HG03575 (cell line): Measurements from ENCODE around the gene CC2D2A.

Source experiments
- ATAC-seq: cut with Tn5 transposase; IDR thresholded peaks from one replicate; pipeline ENCODE4 v1.9.1; 2021; ENCODE audit not compliant: unreplicated experiment, insufficient number of reproducible peaks, low FRiP score; ENCODE audit errors: extremely low read depth

The CC2D2A gene

DNA sequence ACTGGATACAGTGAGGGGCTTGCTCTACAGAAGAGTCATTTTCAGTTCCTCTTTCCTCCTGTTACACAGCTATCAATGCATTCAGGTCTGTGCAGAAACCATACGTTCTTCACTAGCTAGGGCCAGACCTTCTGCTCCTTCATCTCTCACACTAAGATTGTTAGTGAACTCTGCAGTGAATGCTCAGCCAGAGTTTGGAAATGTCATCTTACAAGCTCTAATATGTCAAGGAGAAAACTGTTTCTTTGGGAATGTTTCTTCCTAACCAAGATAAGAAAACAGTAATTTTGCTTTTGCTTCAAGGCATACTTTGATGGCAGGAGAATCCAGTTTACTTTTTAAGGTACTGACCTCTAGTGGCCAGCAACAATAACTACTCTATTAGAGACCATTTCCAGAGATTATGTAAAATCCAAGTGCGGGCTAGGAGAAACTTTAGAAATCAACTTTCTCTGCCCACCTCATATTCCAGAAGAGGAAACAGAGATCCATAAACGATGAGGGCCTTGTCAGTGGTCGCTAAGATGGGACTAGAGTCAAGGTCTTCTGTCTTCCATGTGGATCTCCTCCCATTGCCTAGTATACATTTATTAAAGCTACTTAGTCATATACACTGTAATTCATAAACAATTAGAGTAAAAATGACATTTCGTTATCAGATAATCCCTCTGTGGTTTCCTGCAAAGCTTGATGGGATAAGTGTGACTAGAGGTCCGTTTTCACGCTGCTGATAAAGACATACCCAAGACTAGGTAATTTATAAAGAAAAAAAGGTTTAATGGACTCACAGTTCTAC lies 12.1 kb upstream of the CC2D2A start:
- peak; percentile 98 for ATAC-seq

DNA sequence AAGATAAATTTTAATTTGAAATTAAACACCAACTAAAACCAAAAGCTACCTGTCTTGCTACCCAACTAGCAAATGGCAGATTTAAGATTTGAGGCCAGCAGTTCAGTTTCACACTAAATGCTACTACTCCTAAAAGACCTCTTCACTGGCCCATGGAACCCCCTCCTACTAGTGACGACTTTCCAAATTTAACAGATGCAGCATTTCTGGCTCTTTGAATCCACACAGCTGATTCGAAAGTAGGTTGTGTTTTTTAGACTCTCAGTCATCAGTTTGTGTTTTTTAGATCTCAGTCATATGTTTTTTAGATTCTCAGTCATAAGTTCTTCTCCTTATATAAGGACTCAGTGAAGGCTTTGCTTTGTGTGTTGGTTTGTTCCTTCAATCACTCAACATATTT lies 11.1 kb upstream of the CC2D2A start:
- no peak for ATAC-seq

DNA sequence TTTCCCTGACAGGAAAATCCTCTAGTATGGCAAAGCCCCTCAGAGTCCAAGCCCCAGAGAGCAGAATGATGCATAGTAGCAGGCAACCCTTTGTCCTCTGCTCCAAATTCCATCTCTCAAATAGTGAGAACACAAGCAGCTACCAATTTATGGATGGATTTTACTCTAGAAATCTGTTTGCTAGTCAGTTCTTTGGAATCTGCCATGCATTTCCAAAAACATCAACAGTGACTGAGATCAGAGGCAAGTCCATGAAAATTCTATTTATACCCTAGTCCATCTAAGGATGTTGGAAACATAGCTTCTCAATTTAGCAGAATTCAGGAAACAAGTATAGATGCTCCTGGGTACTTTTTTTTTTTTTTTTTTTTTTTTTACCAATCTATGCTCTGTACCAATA lies 10.0 kb upstream of the CC2D2A start:
- no peak for ATAC-seq

DNA sequence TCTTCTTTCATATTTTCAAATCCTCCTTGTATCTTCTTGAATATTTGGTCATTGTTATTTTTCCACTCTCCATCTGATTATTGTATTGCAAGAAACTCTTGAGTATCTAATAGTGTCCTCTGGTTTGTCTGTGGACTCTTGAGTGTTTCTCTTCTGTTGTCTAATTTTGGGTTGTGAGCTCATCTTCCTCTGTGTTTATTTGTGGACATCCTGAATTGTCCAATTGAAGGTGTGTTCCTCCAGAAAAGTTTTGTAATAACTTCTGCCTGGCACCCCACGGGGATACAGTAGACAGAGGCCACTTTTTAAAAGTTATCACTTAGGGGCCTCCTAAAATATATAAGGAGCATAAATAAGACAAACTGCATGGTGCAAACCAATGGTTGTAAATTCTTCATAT lies 3.1 kb upstream of the CC2D2A start:
- no peak for ATAC-seq

DNA sequence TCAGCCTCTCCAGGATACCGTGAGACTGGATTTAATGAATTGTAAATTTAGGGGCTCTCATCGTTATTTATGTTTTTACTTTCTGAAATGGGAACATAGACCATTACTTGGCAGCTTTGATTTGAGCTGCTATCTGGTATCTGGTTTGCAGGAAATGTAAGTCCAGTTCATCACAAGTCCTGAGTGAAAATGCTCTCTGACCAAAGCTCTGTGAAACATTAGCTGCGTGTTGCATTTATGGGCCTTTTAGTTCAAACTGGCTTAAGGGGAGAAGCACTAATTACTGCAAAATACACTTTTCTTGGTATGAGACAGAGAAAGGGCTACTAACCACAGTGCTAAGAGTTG lies 420 bp downstream of the CC2D2A start:
- no peak for ATAC-seq

DNA sequence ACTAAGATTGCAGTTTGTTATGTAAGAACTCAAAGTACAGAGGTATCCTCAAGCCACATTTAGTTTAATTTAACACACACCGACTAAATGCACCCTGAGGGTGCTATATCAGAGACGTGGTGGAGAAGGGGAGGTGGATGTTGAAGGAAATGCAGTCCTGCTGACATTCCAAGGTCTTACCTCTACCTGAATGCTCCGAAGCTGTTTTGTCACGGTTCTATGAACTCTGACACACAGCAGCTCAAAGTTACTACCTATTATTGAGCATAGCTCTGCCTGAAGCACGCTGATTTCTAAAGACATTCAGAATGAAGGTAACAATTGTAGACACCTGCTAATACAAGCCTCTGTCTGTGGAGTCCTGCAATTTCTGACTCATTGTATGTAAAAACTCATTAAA lies 6.7 kb downstream of the CC2D2A start:
- no peak for ATAC-seq

DNA sequence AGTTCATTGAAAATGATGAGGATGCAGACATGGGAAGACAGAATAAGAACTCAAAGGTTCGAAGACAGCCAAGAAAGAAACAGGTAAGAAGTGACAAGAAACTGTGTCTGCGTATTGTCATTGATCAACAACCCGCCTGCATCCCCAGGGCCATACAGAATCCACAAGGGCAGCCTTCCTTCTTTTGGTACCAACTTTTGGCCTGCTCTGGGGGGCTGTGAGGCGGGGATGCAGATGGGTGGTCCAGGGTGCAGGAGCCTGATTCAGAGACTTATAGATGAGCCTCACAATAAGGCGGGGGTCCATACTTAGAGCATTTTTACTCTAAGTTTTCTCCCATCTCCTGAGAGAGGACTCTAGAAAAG lies 9.0 kb downstream of the CC2D2A start:
- ATAC-seq: no peak

DNA sequence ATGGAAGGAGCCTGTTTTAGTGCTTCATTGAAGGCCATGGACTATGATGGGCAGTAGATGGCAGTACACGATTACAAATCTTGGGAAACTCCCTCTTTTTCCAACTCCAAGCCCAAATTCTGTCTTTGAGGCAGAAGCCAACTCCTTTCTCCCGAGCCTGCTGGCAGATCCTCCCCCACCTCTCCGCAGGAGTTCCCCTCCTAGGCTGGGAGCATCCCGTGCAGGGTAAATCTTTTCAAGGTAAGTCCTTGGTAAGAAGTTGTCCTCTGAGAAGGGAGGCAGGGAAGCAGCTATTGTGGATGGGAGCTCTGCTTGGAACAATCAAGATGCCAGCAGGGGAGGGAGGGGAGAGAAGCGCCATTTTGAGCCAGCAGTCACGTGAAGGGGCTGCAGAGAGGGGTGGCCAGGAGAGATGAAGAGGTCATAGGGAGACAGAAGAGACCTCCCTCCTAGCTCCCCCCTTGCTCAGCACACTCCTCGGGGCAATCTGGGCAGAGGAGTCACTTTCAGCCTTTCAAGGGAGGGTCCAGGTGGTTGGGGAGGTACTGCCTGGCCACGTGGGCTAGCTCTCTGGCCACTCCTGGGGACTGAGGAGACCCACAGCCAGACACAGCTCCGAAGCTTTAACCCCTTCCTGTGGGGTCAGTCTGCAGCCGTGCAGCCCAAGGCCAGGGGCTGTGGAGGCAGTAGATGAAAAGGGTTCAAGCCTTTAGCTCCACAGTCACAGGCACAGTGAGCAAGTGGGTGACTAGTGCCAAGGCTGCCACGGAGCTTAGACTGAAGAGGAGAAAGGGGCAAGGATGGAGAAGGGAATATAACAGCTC lies 9.6 kb downstream of the CC2D2A start:
- no peak for ATAC-seq

DNA sequence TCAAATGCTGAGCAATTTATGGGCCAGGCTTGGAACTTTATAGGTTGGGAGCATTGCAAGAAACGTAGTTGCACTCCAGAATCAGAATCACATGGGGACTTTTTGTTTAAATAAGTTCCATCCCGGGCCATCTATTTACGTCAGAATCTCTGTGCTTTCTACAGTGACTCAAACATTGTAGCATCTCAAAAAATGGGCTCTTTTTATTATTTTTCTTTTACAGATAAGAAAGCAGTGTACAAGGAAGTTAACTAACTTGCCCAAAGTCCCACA lies 10.2 kb downstream of the CC2D2A start:
- ATAC-seq: no peak

DNA sequence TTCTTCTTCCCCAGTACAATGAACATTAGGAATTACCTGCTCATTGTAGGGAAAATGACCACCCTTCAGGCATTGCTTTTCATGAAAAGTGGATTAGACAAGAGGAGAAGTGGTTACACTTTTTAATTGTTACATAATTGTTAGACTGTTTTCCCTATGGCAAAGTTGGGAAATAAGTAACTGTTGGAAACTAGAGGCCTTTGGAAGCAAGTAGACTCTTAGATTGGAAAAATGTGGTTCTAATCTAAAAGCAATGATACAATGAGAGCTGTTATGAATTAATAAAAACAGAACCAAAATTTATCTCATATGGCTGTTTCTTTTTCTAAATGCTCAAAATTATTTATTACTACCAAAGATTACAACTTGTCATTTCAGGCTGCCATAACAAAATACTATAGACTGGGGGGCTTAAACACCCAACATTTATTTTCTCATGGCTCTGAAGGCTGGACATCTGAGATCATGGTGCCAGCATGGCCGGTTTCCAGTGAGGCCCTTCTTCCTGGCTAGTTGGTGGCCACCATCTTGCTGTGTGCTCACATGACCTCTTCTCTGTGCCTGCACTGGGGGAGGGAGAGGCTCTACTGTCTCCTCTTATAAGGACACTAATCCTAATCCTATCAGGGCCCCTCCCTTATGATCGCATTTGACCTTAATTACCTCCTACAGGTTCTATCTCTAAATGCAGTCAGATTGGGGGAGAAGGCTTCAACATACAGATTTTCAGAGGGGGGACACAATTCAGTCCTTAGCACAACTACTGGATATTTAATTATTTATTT lies 12.5 kb downstream of the CC2D2A start:
- ATAC-seq: no peak

DNA sequence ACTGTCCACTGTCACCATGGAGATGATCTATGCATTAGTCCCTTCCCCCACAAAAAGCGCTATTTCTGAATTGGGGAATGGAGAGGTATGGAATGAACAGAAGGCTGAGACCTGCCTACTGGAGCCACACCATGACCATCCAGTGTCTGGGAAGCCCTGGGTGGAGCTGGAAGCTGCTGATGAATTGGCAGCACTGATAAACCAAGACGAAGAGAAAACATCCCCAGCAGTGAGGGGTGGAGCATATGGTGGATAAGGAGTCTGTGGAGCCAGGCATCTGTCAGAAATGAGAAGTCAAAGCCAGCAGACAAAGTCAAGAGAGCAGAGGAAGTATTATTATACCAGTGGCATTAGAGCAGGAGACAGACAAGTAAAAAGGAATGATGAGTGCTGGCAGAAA lies 13.2 kb downstream of the CC2D2A start:
- no peak for ATAC-seq

DNA sequence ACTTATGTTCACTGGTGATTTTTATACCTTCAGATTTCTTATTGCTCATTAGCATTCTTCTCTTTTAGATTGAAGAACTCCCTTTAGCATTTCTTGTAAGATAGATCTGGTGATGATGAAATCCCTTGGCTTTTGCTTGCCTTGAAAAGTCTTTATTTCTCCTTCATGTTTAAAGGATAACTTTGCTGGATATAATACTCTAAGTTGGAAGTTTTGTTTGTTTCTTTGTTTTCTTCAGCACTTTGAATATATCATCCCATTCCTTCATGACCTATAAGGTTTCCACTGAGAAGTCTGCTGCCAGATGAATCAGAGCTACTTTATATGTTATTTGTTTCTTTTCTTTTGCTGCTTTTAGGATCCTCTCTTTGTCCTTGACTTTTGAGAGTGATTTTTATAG lies 18.5 kb downstream of the CC2D2A start:
- ATAC-seq: no peak

DNA sequence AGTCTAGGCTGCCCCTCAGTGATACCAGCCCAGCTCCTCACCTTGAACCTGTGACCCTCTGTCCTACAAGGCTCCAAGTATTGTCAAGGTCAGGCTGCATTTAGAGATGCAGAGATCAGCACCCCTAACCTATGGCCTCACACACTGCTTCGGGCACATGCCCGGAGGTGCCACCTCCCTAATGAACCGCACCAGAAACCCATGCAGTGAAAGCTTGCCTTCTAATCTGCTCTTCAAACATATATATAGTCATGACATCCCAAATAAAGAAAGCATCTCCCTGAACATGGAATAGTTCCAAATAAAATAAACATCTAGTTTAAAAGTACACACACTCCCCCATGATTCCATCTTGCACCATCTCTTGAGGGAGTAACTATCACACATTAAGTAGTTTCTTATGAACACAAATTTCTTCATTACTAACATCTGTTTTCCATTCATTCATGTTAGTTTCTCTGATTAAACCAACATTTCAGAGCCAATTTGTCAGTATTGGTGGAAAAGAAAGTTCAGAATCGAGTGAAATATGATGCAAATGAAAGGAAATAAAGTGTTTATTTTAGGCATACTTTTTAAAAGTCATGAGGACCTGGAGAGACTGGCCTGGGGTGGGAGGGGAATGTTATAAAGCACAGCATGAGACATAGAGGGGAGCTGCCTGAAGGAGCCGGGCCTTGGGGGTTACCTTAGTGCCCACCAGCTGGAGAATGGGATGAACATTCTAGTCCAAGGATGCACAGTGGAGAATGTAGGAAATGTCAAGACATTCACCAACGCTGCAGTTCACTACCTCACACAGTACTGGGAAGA lies 19.2 kb downstream of the CC2D2A start:
- no peak for ATAC-seq

DNA sequence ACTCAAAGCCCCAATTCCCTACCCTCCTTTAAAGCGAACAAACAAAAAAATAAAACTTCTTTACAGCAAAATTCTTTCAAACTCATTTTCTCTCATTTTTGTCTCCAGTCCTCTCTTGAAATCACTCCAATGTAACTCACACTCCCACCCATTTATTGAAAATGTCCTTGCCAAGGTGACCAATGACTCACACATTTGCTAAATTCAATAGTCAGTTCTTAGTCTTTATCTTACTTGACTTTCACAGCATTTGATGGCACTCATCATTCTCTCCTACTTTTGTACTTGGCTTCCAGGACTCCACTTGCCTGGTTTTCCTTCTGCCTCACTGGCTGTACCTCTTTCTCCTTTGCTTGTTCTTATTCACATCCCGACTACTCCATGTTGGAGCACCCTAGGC lies 19.9 kb downstream of the CC2D2A start:
- no peak for ATAC-seq

DNA sequence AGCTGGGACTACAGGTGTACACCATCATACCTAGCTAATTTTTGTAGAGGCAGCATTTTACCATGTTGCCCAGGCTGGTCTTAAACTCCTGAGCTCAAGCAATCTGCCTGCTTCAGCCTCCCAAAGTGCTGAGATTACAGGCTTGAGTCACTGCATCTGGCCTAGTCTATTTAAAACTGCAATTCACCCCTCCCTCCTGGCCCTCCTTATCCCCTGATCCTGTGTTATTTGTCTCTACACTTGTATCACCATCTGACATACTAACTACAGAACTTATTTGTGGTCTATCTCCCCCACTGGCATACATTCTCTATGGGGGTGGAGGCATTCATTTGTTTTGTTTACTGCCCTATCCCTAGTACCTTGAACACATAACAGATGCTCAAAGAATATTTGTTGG lies 23.7 kb downstream of the CC2D2A start:
- no peak for ATAC-seq

DNA sequence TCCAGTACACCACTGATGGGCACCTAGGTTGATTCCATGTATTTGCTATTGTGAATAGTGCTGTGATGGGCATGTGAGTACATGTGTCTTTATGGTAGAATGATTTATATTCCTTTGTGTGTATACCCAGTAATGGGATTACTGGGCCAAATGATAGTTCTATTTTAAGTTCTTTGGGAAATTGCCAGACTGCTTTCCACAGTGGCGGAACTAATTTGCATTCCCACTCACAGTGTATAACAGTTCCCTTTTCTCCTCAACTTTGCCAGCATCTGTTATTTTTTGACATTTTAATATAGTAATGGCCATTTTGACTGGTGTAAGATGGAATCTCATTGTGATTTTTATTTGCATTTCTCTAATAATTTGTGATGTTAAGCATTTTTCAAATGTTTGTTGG lies 25.9 kb downstream of the CC2D2A start:
- no peak for ATAC-seq

DNA sequence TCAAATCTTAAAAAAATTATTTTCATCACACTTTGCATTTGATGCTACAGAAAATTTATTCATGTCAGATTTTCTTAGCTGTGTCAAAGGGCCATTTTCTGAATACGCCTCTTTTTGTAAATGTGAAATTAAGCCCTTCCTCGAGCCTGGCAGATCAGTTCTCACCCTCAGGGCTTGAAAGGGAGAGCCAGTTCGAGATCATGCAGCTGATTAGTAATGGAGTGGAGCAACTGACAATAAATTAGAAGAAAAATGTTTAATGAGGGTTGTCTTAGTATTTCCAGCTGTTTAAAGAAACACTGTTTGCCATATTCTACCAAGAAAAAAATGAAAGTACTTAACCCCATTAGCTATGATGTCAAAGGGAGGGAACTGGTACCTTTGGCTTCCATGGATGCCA lies 28.7 kb downstream of the CC2D2A start:
- no peak for ATAC-seq

DNA sequence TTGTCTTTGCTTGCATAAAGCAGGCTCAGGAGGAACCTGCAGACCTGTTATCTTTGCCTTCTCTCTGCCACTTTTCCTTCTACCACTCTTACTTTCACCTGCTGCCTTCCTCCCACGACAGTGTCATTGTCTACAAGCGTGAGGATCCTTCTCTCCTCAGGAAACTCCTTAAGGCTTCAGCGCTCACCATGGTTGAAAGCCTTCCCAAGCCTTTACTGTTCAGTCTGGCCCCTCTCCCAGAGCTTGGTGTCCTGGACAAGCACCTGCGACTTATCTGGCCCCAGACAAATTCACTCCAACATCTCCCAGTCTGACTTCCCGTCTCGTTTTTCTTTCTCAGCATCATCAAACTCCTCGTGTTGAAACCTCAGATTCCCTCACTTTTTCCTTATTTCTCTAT lies 31.0 kb downstream of the CC2D2A start:
- no peak for ATAC-seq

DNA sequence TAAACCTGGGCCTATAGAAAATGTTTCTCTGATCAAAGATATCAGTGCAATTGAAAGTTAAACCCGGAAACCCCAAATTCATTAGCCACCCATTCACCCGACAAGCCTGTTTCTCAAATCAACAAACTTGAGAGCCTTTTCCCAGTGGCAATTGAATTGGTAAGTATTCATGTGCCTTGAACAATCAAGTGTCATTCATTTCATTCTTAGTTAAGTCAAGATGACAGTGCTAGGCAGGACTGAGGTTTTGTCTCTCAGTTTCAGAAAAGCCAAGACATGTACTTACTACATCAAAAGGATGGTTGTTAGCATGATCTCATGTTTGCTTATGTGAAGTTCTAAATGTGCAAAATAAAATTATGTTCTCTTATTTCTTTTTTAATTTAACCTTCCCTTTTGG lies 32.3 kb downstream of the CC2D2A start:
- no peak for ATAC-seq
